IMR-90 (cell line): Measurements from ENCODE around the gene PCDHB12.

Experiments used
- CEBPB ChIP-seq: IDR thresholded peaks from 2 replicates; pipeline ENCODE4 v1.6.1; 2012; ENCODE audit warnings: low read depth, low read length, improper control_type of control experiment
- CTCF ChIP-seq: conservative IDR thresholded peaks from 2 replicates; pipeline ENCODE4 v1.5.1; 2012; ENCODE audit warnings: mild to moderate bottlenecking, low read depth, low read length, improper control_type of control experiment
- FOS ChIP-seq: fragments of 150-350 bp; IDR thresholded peaks from 2 replicates; pipeline ENCODE4 v1.6.1; 2016; ENCODE audit warnings: low read depth, low read length
- MAFK ChIP-seq: IDR thresholded peaks from 2 replicates; pipeline ENCODE4 v1.6.1; 2012; ENCODE audit warnings: low read depth, low read length, improper control_type of control experiment
- MXI1 ChIP-seq: IDR thresholded peaks from 2 replicates; pipeline ENCODE4 v1.6.1; 2012; ENCODE audit warnings: low read depth, mild to moderate bottlenecking, low read length, moderate library complexity, borderline replicate concordance
- NFE2L2 ChIP-seq: fragments of 150-350 bp; IDR thresholded peaks from 2 replicates; pipeline ENCODE4 v1.6.1; 2016; ENCODE audit warnings: low read depth, mild to moderate bottlenecking, low read length
- POLR2A ChIP-seq: IDR thresholded peaks from 2 replicates; pipeline ENCODE4 v1.6.1; 2012; ENCODE audit warnings: mild to moderate bottlenecking, low read depth, low read length
- RAD21 ChIP-seq: IDR thresholded peaks from 2 replicates; pipeline ENCODE4 v1.6.1; 2012; ENCODE audit warnings: low read length, improper control_type of control experiment
- RCOR1 ChIP-seq: IDR thresholded peaks from 2 replicates; pipeline ENCODE4 v1.6.1; 2012; ENCODE audit warnings: mild to moderate bottlenecking, low read length, improper control_type of control experiment; ENCODE audit not compliant: insufficient replicate concordance
- RFX5 ChIP-seq: IDR thresholded peaks from 2 replicates; pipeline ENCODE4 v1.8.0; 2012; ENCODE audit warnings: low read depth, mild to moderate bottlenecking, low read length, moderate library complexity
- SMC3 ChIP-seq: fragments of 150-350 bp; IDR thresholded peaks from 2 replicates; pipeline ENCODE4 v1.6.1; 2016; ENCODE audit warnings: low read depth, mild to moderate bottlenecking, antibody characterized with exemption, low read length, moderate library complexity
- USF2 ChIP-seq: fragments of 150-350 bp; IDR thresholded peaks from 2 replicates; pipeline ENCODE4 v1.6.1; 2017; ENCODE audit warnings: mild to moderate bottlenecking, antibody characterized with exemption, low read length, low read depth

DNA sequence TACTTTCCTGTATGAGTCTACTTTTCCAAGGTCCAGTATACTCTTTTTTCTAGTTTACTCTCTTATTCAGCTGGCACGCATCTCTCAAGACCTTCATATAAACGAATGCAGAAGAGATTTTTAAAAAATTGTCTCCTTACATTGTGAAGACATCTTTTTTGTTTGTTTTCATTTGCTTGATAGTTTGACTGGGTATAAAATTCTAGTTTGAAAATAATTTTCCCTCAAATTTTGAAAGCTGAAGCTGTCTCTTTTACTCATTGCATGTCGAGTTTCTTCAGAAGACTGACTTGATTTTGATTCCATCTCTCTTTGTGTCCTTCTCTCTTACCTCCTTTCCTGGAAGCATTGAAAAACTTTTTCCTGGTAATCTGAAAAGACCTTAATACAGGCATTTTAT is 12.2 kb upstream of the PCDHB12 start:
- no peak for TF ChIP-seq POLR2A
- TF ChIP-seq CTCF: no peak
- TF ChIP-seq NFE2L2: no peak
- no peak for TF ChIP-seq RAD21
- no peak for TF ChIP-seq FOS
- TF ChIP-seq SMC3: no peak
- no peak for TF ChIP-seq USF2
- TF ChIP-seq MAFK: no peak
- no peak for TF ChIP-seq MXI1
- no peak for TF ChIP-seq CEBPB
- TF ChIP-seq RCOR1: no peak
- no peak for TF ChIP-seq RFX5
